ENCODE results near the gene CDH7.

CDH7 gene

GRCh38 chr18:65919663-65920062, 168.9 kb downstream of the CDH7 start:
- DNase-seq: no peak

GRCh38 chr18:65922103-65922502, 171.3 kb downstream of the CDH7 start:
- no peak for DNase-seq

DNA sequence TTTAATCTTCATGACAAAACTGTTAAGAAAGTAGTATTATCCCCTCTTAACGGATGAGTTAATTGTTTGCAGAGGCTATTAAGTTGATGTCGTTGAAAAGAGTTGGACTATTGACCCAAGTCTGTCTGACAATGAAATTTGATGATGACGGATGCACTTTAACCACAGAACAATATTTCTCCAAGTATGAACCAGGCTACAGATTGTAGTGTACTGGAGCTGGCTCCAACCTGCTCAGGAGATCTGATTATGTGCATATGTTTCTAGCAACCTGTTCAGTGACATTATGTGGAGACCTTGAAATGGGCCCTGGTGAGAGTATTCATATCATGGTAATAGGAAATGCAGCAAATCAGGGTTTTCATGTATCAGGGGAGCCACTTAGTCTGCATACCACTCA, 174.1 kb downstream of the CDH7 start:
- DNase-seq: no peak

DNA sequence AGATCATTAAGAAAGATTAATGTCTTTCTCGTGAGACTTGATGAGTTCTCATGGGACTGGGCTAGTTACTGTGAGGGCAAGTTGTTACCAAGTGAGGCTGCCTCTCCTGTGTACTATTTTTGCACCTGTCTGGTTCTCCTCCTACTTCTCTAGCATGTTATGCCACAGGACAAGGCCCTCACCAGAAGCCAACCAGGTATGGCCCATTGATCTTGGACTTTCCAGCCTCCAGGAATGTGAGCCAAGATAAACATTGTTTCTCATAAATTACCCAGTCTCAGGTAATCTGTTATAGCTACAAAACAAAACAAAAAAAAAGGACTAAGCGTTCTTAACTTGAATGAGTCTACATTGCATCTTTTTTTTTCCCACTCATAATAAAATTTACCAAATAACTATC, 184.1 kb downstream of the CDH7 start:
- no peak for DNase-seq

DNA sequence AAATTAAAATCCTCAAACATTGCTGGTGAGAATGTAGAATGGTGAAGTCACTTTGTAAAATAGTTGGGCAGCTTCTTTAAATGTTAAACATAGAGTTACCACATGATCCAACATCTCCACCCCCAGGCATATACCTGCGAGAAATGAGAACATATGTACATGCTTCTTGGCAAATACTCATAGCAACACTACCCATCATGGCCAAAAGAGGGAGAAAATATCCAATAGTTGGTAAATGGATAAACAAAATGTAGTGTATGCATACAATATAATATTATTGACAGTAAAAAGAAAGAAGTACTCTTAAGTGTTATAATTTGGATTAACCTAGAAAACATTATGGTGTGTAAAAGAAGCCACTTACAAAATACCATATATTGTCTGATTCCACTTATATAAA, 185.9 kb downstream of the CDH7 start:
- no peak for DNase-seq

DNA sequence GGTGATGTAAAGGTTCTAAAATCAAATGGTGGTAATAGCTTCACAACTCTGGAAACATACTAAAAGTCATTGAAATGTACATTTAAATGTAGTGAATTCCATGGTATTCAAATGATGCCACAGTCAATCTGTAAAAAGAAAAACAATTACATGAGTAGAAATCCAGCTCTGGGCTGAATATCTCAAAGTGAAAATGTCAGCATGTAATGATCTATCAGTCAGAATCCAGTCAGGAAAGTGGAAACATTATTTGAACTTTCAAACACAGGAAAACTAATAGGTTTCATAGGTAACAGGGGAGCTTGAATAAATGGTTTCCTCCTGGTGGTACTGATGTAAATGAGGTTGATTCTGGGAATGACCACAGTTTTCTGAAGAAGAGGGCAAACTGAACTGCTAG, 186.4 kb downstream of the CDH7 start:
- no peak for DNase-seq

DNA sequence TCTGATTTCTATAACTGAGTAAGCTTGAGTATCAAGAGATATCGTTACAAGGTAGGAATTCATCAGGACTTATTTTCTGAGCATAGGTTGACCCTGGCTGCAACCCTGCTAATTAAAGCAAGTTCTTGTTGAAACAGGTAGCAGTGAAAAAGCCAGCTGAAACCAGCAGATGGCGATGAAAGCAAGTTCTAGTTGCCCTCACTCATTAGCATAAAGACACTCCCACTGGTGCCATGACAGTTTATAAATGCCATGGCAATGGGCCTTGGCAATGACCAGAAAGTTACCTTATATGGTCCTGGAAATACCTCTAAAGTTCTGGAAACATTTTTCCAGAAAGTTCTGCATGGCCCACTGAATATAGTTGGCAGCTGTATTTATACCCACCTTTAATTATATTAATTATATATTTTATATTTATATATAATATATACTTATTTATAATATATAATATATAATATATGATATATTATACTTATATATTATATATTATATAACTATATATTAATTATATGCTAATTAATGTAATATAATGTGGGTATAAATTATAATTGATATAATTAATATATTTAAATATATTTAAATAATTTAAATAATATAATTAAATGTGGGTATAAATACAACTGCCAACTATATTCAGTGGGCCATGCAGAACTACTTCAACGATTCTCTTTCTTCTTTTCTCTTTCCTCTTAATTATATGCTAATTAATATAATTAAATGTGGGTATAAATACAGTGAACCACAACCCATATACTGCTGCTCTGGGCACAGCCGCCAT, 188.0 kb downstream of the CDH7 start:
- peak; percentile 8 for DNase-seq
